Lung (tissue), 12 donors: ENCODE measurements around the gene S1PR3. TPM values are rescaled to one million over a fixed set of nuclear protein-coding genes. Genes with fewer than 3 reads are reported as not detected.

ENCODE experiments used
- ATAC-seq: fragments of 200-7000 bp; cut with Tn5 transposase; one replicate; pipeline ENCODE4 v1.9.1; 2020; ENCODE audit warnings: moderate number of reproducible peaks; ENCODE audit not compliant: insufficient read depth, low FRiP score
- DNase-seq, 3 donors: peaks; one replicate each; pipeline ENCODE4 v3.0.0-alpha.2; 2013 to 2017
- H3K27ac ChIP-seq, 2 donors: one replicate each; pipeline ENCODE4 v1.5.1; 2013; ENCODE audit warnings: mild to moderate bottlenecking in 2 of 2, moderate library complexity in 2 of 2, control low read depth in 1 of 2, inconsistent platforms in 1 of 2, low read depth in 1 of 2, low read length in 1 of 2
- H3K27me3 ChIP-seq, 3 donors: one replicate each; pipeline ENCODE4 v1.5.1; 2013; ENCODE audit warnings: low read length in 2 of 3; ENCODE audit not compliant: control insufficient read depth in 3 of 3, insufficient read depth in 3 of 3
- H3K36me3 ChIP-seq, 4 donors: one replicate each; pipeline ENCODE4 v1.5.1; 2013; ENCODE audit warnings: low read length in 4 of 4, mild to moderate bottlenecking in 1 of 4, moderate library complexity in 1 of 4; ENCODE audit not compliant: control insufficient read depth in 4 of 4, insufficient read depth in 4 of 4
- H3K4me1 ChIP-seq, 5 donors: one replicate each; pipeline ENCODE4 v1.5.1; 2013; ENCODE audit warnings: low read length in 5 of 5, mild to moderate bottlenecking in 2 of 5, moderate library complexity in 1 of 5; ENCODE audit not compliant: control insufficient read depth in 5 of 5, insufficient read depth in 5 of 5
- H3K4me3 ChIP-seq: one replicate; pipeline ENCODE4 v1.5.1; 2013; ENCODE audit warnings: mild to moderate bottlenecking, control low read depth, moderate library complexity
- H3K9ac ChIP-seq, 2 donors: one replicate each; pipeline ENCODE4 v1.5.1; 2013; ENCODE audit warnings: low read length in 2 of 2, control low read depth in 1 of 2; ENCODE audit not compliant: insufficient read depth in 1 of 2
- H3K9me3 ChIP-seq, 4 donors: one replicate each; pipeline ENCODE4 v1.5.1; 2013; ENCODE audit warnings: low read length in 3 of 4, mild to moderate bottlenecking in 1 of 4, moderate library complexity in 1 of 4; ENCODE audit not compliant: control insufficient read depth in 4 of 4, insufficient read depth in 3 of 4
- CTCF ChIP-seq: IDR thresholded peaks from 2 replicates; pipeline ENCODE4 v1.5.1; 2012; ENCODE audit warnings: mild to moderate bottlenecking; ENCODE audit errors: control extremely low read depth, extremely low read depth
- WGBS, 2 donors: extraction: QIAGEN DNeasy Blood & Tissue Kit; methylation state at CpG; one replicate each; pipeline ENCODE4 v1.1.7; 2013; 5-methylcytosine and 5-hydroxymethylcytosine counted together
- polyA plus RNA-seq, 2 donors: library from polyadenylated mRNA; stranded (reverse); fragments of 200-250 nt; gene quantifications; one replicate each; pipeline ENCODE4 v1.2.1, GENCODE V29; 2013
- total RNA-seq, 2 donors: library from RNA; depleted of rRNA in 1 of 2; stranded (reverse); fragments of >200 nt in 1 of 2; gene quantifications; one replicate each; pipeline ENCODE4 v1.2.1, GENCODE V29; 2014 to 2021
- donor health status: control.
- donor health status: control.
- donor health status: Bipolar disorder and iron deficiency.
- donor health status: healthy.
- donor health status: DM: yes; HTN: yes; CAD: no.

S1PR3 gene
- total and polyA plus RNA-seq, 4 donors, result 2.8 to 38.7 (median 14.3) TPM

GRCh38 chr9:89053301-89053700 is 62.0 kb downstream of the S1PR3 start:
- ATAC-seq (no peak), DNase-seq (no peak)
- H3K9me3 ChIP-seq, result peaks cover 0 to 2% (median 0%) of the 10 kb centered on the region in 4 donors
- TF ChIP-seq CTCF, result no peak
- H3K9ac ChIP-seq, result no peak overlapping the region
- H3K4me3 ChIP-seq, result no peak overlapping the region
- H3K27me3 ChIP-seq, result no peaks in the 10 kb centered on the region
- no peaks in the 10 kb centered on the region for H3K36me3 ChIP-seq
- WGBS, 2 donors, result 90 to 92% methylated on average over 5 of the region's 5 CpGs
- H3K4me1 ChIP-seq, result peaks cover 0 to 4% (median 0%) of the 10 kb centered on the region in 5 donors
- no peak overlapping the region for H3K27ac ChIP-seq

Other genes with a start within 250 kb of the S1PR3 start
- gene SHC3, start 187.3 kb downstream of the S1PR3 start, total RNA-seq, result 10 to 100 TPM in 1 of 2 donors, 1 to 10 TPM in 1; 3.8 to 19.2 TPM
- 1 to 10 TPM; 1.8 to 4.2 TPM for gene SHC3, start 187.3 kb downstream of the S1PR3 start, polyA plus RNA-seq